ENCODE data around the gene POFUT1.
A peak's percentile ranks its signal among the peaks of the same experiment; 100 is the strongest.
"Not testable (repeated sequence)": the region's sequence is repeated elsewhere in the genome, so short reads cannot be mapped to it uniquely, and the experiment has no call there.

Gene POFUT1
- total RNA-seq = 41.5 to 75.5 (median 51.1) reads per million in 4 experiments

DNA sequence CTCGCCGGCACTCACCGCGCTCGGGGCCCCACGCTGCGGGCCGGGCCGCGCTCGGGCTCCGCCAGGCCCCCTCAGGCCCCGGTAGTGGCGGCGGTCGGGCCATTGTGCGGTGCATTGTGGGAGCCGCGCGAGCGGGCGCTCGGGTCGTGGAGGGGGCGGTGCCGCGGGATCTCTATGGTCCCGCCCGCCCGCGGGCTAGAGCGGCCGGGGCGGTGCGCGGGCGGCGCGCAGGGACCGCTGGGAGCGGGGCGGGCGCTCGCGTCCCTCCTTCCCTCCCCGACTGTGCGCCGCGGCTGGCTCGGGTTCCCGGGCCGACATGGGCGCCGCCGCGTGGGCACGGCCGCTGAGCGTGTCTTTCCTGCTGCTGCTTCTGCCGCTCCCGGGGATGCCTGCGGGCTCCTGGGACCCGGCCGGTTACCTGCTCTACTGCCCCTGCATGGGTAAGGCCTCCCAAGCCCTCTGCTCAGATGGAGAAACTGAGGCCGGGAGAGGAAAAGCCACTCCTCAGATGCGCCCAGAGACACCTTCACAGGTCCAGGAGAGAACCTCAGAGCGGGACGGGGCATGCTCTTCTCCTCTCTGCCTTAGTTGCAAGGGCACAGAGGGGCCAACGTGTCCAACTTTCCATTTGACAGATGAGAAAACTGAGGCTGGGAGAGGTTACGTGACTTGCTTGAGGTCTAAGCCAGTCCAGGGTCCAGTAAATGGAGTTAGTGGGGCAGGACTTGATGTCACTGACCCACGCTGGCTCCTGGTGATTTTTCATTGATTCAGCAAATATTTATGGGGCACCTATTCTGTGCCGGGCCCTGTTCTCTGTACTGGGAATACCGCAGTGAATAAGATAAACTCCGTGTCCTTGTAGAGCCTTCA is at the start of gene POFUT1, which contains the start of gene PLAGL2:
POFUT1 (plus strand) TSS at position 255 of the 873 bp plus-strand sequence; CDS start at position 317, 62 bp downstream.
PLAGL2 (minus strand) TSS at position 118 of the 873 bp plus-strand sequence. CDS start 5,565 bp downstream, outside the sequence.
- DNase-seq = peak; percentile 73

DNA sequence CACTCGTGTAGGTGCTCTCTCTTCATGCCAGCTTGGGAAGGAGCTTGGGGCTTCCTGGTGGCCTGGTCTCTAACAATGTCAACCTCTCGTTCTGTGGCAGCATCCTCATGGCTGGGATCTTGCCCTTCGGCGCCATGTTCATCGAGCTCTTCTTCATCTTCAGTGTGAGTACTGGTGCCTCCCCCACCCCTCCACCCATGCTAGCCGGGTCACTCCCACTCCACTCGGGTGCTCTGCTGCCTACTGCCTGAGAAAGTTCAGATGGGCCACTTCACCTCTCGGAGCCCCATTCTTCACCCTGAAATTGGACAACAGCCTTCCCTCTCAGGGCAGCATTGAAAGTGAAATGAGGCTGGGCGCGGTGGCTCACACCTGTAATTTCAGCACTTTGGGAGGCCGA is 49.3 kb upstream of the POFUT1 start:
- no peak for DNase-seq

DNA sequence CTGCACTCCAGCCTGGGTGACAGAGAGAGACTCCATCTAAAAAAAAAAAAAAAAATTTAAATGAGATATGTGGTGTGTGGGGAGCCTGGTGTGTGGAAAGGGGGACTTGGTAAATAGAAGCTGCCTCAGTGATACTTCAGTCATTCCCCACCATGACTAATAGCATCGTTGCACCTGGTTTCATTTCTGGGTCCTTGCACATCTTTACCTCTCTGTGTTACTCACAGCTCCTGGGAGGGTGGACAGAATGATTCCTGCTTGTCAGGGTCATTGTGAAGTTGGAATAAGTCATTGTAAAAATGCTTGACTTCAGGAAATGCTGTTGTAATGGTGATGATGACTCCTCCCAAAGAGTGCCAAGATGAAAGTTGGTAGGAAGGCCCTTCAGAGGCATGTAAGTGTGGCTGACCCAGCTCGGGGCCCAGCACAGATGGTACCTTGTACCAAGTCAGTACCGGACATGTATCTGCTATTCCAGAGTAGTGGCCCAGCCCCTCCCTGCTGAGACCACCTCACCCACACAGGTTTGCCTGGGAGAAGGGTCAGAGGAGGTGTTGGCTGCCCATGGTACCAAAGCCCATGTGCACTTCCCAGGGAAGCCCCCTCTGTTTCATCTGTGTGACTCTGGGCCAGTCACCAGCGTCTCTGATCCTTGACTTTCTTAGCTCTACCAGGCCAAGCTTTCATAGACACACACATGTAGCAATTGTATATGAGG is 48.6 kb upstream of the POFUT1 start:
- no peak for DNase-seq

DNA sequence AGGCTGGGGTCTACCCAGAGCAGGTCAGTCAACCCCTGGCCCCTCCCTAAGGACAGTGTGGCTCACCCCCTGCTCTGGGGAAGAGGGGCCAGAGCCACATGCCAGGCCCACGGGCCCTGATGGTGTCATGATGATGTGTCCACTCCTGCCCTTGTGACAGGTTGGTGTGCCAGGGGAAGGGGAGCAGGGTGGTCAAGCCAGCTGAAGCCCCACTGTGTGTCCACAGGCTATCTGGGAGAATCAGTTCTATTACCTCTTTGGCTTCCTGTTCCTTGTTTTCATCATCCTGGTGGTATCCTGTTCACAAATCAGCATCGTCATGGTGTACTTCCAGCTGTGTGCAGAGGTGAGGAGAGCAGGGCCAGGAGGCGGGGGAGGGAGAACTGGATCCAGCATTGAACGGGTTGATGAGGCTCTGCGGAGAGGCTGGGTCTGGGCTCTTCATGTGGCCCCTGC is 47.9 kb upstream of the POFUT1 start:
- no peak for DNase-seq

DNA sequence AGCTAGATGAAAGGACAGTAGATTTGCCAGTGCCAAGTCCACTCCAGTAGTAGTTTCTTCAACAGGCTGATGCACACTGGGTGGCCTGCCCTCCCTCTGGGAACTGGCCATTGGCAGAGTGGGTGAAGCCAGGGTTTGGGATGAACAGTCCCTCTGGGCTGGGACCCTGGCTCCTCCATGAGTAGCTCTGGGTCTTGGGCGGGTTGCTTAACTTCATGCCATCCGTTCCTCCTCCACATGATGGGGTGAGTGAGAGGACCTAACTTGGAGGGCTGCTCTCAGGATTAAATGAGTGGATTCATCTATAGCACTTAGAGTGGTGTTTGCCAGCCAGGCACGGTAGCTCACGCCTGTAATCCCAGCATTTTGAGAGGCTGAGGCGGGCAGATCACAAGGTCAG is 47.3 kb upstream of the POFUT1 start:
- no peak for DNase-seq

DNA sequence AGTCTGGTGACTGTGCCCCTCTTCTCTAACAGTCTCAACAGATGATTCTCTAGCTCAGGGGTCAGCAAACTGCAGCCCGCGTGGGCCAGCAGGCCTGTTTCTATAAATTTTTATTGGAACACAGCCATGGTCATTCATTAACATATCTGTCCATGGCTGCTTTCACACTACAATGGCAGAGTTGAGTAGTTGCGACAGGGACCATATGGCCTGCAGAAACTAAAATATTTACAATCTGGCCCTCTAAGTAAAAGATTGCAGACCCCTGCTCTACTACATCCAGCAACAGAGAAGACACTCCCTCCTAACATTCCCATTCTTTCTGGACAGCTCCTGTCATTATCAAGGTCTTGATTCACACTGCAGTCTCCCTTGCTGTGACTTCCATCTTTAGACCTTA is 45.3 kb upstream of the POFUT1 start:
- no peak for DNase-seq

DNA sequence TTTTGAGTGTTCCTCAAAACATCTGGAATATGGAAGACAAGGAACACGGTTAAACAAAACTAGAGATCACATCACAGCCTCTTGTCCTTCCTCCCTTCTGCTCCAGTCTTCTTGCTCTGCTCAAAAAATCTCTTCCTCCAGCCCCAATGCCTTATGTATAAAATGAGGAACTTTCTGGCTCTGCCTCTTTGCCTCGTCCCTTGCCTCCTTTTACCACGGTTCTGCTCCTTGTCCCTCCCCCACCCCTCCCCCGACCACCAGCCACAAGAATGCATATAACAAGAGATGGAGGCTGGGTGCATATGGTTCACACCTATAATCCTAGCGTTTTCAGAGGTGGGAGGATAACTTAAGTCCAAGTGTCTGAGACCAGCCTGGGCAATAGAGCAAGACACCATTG is 43.7 kb upstream of the POFUT1 start:
- no peak for DNase-seq

DNA sequence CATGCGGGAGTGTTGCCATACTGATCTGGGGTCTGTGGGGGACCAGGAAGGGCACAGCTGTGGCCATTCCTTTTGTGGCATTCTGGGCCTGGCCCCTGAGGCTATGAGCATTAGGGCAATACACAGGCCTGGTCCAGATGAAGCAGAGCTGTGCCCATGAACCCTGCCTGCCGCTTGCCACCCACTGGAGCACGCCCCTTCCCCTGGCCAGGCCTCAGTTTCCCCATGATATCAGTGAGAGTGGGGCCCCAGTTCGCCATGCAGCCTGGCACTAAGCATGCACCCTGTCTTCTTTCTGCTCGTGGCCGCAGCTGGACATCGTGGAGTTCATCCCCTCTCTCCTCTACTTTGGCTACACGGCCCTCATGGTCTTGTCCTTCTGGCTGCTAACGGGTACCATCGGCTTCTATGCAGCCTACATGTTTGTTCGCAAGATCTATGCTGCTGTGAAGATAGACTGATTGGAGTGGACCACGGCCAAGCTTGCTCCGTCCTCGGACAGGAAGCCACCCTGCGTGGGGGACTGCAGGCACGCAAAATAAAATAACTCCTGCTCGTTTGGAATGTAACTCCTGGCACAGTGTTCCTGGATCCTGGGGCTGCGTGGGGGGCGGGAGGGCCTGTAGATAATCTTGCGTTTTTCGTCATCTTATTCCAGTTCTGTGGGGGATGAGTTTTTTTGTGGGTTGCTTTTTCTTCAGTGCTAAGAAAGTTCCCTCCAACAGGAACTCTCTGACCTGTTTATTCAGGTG is 42.5 kb upstream of the POFUT1 start:
- DNase-seq = no peak

DNA sequence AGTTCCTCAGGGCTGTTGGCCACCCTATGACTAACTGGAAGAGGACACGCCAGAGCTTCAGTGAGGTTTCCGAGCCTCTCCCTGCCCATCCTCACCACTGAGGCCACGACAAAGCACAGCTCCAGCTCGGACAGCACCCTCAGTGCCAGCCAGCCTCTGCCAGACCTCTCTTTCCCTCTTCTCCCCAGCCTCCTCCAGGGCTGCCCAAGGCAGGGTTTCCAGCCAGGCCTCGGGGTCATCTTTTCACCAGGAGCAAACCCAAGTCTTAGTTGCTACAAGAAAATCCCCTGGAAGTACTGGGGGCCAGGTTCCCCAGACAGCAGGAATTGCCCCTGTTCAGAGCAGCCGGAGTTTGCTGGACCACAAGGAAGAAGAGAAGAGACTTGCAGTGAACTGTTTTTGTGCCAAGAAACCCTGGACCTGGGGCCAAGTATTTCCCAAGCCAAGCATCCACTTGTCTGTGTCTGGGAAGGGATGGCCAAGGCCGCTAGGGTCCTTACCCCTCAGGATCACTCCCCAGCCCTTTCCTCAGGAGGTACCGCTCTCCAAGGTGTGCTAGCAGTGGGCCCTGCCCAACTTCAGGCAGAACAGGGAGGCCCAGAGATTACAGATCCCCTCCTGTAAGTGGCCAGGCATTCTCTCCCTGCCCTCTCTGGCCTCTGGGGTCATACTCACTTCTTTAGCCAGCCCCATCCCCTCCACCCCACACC is 41.7 kb upstream of the POFUT1 start:
- DNase-seq = no peak

DNA sequence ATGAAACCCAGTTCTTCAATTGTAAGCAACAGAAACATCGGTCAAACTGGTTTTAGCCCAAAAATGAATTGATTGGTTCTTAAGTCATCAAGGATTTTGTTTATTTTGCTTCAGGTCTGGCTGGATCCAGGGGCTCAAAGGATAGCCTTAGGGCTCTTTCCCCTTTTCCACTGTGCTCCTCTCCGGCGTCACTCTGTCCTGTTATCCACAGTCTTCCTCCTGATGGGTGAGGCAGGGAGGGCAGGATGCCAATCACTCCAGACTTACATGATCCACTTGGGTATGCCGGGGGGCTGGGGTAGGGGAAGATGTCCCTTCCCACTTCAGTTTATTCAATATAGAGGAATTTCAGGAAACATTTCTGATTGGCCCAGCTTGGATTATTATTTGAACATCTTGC is 40.1 kb upstream of the POFUT1 start:
- DNase-seq = no peak

DNA sequence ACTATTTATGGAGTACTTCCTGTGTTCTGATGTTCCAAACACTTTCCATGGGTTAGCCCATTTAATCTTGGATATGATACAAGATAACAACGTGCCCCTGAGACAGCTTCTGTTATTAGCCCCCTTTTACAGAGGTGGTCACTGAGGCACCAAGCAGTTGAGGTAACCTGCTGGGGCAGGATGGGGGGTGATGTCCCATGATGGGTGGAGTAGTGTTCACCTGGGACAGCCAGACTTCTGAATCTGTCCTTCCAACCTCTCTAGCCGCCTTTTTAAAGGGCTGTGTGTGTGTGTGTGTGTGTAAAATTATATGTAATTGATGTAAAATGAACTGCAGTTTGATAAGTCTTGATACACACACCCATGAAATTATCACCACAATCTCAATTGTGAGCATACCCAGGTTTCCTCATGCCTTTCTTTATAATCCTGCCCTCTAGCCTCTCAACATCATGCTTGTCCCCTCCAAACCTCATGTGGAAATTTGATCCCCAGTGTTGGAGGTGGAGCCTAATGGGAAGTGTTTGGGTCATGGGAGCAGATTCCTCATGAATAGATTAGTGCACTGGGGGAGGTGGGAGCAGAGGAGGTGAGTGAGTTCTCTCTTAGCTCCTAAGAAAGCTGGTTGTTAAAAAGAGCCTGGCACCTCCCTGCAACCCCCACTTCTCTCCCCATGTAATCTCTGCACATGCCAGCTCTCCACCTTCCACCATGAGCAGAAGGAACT is 39.3 kb upstream of the POFUT1 start:
- DNase-seq = no peak

DNA sequence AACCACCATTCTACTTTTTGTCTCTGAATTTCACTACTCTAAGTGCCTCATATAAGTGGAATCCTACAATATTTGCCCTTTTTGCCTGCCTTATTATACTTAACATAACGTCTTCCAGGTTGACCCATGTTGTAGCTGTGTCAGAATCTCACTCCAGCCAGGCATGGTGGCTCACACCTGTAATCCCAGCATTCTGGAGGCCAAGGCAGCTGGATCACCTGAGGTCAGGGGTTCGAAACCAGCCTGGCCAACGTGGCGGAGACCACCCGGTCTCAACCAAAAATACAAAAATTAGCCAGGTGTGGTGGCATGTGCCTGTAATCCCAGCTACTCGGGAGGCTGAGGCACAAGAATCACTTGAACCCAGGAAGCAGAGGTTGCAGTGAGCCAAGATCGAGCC is 30.0 kb upstream of the POFUT1 start:
- DNase-seq = not testable (repeated sequence)

DNA sequence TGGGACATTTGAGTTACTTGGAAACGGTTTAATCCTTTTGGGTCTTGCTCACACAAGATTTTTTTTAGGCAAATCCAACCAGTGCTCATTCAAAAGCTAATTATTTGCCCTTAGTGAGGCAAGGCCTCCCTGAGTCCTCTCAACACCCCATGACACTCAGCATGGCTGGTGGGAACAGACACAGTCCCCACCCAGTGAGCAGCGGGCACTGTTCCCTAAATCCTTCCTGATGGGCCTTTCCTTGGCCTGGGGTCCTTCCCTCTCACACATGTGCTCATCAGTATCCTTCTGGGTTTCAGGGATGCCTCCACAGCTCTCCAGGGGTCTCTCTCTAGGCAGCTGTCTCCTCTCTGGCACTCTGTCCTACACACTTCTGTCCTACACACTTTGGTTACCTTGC is 28.2 kb upstream of the POFUT1 start:
- DNase-seq = no peak

DNA sequence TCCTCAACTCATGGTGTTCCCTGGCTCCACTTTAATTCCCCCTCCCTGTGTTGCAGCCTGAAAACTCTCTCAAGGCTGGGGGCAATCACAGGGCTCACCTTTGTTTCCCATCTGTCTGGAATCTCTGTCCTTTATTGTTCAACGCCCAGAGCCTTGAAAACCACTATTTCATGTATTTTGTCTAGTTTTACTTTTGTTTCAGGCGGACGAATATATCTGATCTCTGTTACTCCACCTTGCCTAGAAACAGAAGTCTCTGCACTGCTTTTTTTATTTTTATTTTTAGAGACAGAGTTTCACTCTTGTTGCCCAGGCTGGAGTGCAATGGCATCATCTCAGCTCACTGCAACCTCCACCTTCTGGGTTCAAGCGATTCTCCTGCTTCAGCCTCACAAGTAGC is 27.7 kb upstream of the POFUT1 start:
- DNase-seq = no peak

DNA sequence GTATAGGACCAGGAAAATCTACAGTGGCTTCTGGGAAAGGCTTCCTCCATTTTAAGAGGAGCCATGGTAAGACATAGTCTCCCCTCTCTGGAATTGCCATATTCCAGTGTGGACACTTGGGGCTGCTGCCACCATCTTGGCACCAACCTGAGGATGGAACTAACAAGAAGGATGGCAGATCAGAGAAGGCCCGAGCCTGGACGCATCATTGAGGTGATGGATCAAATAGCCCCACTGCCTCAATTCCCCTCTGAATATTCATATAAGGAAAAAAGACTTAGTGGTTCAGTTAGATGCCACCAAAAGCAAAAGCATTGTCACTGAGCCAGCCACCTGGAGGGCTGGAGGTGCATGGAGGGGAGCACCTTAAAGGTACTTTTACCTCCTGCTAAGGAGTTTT is 26.1 kb upstream of the POFUT1 start:
- DNase-seq = no peak

DNA sequence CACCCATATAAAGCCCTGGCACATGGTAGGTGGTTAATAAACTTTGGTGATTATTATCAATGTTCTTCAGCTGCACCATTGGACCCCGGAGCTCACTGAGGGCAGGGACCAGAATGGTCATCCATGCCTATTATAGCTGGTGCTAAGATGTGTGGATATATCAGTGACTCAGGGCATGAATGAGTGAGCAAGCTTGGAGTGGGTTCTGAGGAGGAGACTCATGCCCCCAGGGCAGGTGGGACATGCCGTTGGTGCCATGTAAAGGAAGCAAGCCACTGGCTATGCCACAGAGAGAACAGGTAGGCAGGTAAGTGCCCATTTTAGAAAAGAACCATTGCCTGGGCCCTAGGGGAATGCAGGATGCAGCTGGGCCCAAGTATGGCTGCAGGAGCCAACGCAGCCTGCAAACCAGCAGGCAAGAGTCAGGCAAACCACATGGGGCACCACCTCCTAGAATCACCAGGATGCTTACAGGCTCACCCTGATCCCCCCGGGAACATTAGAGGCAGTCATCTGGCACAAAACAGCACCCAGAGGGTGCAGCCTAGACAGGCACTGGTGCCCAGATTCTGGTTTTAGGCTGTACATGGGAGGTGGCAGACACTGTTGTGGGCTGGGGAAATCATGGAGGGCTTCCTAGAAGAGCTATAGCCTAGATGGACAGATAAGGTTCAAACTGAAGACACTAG is 23.6 kb upstream of the POFUT1 start:
- no peak for DNase-seq

DNA sequence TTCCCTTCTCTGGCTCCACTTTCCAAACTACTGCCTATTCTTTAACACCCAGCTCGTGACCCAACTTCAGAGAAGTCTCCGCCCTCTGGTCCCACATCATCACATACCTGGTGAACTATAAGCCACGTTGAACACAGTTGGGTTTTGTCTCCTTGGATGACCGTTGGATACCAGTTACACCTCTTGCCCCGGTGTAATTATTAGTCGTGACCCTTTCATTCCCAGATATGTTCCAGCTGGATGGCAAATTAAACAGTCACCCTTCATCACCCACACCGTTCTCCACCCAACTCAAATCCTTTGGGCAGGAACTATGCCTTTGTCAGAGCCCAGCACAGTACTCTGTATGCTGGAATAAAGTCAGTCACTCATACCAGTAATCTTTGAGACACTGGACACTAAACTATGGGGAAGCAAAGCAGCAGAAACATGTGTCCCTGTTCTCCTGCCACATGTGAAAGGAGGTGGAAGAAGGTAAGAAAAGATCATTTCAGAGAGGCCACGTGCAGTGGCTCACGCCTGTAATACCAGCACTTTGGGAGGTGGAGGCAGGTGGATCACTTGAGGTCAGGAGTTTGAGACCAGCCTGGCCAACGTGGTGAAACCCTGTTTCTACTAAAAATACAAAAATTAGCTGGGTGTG is 22.6 kb upstream of the POFUT1 start:
- no peak for DNase-seq

DNA sequence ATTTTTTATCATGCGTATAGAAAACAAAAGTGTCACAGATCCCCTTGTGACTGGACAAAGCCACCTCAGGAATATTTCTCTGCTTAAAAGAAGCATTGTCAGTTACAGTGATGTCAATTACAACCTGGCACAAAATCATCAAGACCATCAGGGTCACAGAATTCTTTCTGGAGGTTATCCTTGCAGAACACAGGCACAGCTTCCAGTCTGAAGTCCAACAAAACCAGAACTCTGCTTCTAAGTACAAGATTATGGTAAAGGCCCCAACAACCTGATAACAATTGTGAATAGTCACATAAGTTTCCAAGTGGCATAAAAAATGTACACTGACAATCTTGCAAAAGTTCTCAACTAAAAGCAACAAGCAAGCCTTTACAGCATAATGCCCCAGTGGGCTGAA is 21.2 kb upstream of the POFUT1 start:
- no peak for DNase-seq

DNA sequence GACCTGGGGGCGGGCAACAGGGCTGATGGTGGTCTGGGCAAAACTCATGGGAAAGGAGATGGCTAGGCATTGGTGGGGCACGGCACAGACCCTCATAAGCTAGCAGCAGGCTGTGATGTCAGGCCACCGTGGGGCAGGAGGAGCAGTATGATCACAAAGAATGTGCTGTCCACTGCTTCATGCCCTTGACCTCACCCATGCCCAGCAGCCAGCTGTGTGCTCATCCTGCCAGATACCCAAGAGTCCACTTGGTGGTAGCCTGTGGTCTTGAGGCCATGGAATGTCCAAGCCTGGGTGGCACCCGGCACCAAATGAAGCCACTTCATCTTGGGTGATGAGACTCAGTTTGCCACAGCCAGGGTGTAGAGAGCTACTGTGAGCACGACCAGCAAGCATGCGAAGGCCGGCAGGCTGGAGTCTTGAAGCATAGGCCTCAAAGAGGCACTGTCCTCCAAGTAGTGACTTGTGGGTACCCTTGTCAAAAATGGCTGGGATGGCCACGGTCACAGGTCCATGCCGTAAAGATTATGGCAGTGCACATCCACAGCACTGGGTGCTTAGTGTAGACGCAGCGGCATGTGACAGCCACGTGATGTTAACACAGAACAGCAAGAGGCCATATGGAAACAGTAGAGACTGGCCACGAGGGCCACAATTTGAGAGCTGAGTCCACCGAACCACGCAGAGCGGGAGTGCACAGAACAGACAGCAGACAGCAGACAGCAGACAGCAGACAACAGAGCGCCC is 19.1 kb upstream of the POFUT1 start:
- DNase-seq = no peak

DNA sequence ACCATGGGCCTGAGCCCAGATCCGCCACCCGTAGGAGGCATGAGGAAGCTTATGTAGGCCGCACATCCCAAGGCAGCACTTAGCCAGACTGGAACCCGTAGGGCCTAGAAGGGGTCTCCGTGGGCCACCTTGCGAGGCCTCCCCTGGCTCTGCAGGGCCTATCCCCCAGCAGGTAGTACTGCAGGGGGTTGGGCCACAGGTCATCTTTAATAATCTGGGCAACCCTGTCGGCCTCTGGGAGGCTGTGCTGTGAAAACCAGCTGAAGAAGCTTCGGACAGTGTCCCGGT is 18.6 kb upstream of the POFUT1 start:
- no peak for DNase-seq

Data from effector CD8-positive, alpha-beta T cell (primary cell).